GM12873 (cell line): ENCODE results near the gene FADS6.

Experiments
- TF ChIP-seq, protein P1 (sequence below): IDR thresholded peaks from 2 replicates; pipeline ENCODE4 v1.5.1; 2012; ENCODE audit warnings: low read depth, mild to moderate bottlenecking, moderate library complexity, low read length, control low read depth; ENCODE audit not compliant: insufficient read depth; ENCODE audit errors: missing control alignments

The FADS6 gene

DNA sequence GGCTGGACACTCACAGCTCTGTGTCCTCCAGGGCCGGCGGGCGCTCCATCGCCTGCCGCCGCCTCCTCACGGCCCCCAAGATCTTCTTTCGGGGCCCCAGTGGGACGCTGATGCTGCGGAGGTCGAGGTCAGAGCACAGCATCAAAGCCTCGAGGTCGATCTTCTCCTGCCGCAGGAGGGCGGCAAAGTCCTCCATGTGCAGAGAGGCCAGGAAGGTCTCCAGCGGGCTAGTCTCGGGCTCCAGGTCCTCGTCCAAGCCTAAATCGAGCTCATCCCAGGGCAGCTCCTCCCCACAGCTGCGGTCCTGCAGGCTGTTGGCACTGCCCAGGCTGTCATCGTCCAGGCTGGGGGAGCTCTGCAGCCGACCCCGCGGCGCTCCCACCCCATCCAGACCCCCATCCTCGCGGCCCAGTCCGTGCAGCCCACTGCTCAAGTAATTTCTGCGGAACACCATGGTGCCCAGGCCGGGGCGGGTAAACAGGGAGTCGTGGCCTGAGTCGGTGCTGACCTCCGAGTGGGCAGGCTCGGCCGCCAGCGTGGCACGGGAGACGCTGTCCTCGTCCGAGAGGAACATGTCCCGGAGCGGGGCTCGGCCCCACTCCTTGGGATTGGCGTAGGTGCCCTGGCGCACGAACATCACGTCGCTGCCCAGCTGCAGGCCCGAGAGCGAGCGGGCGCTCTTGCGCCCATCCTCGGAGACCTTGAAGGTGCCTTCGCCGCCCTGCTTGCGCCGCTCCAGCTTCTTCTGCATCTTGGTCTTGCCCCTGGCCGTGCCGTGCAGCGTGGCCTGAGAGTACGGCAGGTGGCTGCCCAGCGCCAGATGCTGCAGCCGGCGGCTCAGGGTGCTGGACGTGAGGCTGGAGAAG lies 26.2 kb upstream of the FADS6 start:
- TF ChIP-seq, protein P1, sequence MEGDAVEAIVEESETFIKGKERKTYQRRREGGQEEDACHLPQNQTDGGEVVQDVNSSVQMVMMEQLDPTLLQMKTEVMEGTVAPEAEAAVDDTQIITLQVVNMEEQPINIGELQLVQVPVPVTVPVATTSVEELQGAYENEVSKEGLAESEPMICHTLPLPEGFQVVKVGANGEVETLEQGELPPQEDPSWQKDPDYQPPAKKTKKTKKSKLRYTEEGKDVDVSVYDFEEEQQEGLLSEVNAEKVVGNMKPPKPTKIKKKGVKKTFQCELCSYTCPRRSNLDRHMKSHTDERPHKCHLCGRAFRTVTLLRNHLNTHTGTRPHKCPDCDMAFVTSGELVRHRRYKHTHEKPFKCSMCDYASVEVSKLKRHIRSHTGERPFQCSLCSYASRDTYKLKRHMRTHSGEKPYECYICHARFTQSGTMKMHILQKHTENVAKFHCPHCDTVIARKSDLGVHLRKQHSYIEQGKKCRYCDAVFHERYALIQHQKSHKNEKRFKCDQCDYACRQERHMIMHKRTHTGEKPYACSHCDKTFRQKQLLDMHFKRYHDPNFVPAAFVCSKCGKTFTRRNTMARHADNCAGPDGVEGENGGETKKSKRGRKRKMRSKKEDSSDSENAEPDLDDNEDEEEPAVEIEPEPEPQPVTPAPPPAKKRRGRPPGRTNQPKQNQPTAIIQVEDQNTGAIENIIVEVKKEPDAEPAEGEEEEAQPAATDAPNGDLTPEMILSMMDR, result no peak

DNA sequence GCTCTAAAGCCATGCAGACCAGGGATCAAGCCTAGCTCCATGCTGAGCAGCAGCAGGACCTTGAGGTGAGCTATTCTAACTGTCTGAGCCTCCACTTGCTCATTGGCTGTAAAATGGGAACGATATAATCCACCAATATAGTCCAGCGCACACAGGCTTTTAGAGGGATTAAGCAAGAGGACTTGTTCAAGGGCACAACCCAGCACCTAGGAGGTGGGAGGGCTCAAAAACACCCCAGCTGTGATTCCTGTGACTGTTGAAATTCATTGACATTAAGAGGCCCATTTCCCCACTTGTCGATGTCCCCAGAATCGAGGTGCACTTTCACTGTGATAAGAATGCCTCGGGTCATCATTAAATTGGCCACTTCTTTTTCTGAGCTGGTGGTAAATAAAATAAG lies 25.5 kb upstream of the FADS6 start:
- TF ChIP-seq, protein P1, result no peak

DNA sequence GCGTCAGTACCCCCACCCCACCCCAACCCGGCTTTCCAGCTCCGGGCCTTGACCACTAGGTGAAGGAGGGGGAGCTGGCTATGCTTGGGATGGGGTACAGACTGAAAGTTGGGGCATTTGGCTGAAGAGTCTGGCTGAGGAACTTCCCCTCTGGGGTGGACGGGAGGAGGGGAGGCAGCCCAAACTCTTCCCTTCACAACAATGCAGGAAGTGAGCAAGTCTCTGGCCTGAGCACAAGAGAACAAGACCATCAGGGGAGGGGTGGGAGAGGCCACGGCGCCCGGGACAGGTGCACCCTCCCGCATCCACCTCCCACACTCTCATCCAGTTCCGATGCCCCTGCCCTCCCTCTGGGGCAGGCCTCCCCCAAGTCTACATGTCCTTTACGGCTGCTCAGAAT lies 24.0 kb upstream of the FADS6 start:
- TF ChIP-seq, protein P1, result no peak

DNA sequence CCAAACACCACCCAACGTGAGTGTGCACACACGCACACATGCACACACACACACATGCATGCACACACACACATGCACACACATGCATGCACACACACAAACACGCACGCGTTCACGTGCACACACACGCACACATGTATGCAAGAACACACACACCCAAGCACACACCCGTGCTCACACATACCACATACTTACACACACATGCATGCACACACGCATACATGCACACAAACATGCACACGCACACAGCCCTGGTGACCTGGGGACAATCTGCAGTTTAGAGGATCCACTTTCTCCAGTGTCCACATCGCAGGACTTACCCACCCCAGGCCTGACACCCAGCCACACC lies 23.4 kb upstream of the FADS6 start:
- TF ChIP-seq, protein P1, result no peak

DNA sequence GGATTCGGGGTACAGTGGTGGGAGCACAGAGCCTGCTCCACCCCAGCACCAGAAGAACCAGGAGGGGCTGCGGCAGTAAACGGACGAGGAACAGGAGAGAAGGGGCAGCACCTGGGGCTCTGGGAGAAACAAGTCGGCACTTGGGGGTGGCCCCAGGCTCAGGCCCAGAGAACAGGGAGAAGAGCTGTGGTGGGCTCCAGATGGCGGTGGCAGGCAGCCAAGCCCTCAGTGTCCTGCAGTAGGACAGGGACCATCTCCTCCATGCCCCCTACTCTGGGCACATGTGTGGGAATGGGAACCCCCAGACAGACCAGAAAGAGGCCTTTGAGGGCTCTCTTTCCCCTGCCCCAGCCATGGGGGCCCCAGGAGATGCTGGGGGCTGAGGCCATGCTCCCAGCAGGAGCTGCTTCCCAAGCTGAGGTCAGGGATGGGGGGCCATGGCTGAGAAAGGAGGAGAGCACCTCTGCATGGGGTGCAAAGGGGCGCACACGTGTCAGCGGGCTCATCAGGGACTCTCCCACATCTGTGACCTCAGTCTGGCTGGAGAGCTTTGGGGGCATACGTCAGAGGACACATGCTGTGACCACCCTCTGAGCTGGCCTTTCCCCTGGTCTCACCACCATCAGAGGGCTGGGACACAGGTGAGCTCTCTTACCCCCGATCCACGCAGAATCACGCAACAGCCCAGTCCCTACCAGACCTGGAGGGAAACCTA lies 22.9 kb upstream of the FADS6 start:
- TF ChIP-seq, protein P1, result no peak

DNA sequence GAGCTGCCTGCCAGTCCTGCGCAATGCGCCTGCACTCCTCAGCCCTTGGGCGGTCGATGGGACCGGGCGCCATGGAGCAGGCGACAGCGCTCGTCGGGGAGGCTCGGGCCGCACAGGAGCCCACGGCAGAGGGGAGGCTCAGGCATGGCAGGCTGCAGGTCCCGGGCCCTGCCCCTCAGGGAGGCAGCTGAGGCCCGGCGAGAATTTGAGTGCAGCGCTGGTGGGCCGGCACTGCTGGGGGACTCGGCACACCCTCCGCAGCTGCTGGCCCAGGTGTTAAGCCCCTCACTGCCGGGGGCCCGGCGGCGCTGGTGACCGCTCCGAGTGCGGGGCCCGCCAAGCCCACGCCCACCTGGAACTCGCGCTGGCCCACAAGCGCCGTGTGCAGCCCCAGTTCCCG lies 13.6 kb upstream of the FADS6 start:
- TF ChIP-seq, protein P1, result no peak

DNA sequence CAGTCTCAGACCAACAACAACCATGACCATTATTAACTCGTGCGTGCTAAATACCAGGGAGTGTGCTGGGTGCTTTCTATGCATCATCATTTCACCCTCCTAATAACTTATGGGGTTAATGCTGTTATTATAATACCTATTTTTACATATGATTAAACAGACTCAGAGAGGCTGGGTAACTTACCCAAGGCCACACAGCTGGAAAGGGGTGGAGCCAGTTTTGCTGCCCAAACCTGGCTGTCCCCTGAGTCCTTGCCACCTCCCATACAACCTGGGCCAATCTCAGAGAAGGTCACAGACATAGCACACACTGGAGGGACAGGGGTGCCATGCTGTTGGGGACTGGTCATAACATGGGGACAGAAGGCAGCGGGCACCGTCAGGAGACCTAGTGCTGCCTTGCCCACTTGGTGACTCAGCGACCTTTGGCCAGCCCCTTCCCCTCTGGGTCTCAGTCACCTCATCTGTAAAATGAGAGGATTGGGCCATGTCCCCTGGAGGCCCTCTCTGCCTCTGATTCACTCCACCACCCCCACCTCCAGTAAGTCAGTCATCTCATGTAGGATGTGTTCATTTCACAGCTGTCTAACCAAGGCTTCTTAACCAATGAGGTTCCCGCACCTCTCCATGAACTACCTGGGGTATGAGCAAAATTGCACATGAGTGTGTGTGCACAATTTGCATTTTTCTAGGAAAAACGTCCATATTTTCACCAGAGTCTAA lies 11.4 kb upstream of the FADS6 start:
- TF ChIP-seq, protein P1, result no peak
